Fibroblast of mammary gland (primary cell): ENCODE measurements around the gene GRPEL2.
A peak's percentile ranks its signal among the peaks of the same experiment; 100 is the strongest.

ENCODE experiments used
- DNase-seq: peaks from one replicate; pipeline ENCODE4 v3.0.0-alpha.2; 2010; ENCODE audit warnings: low read depth
- H3K4me3 ChIP-seq: 2 replicates; pipeline ENCODE4 v1.5.1; 2011; ENCODE audit warnings: low read depth, mild to moderate bottlenecking, low read length, moderate library complexity; ENCODE audit not compliant: control insufficient read depth
- CTCF ChIP-seq: conservative IDR thresholded peaks from 2 replicates; pipeline ENCODE4 v1.5.1; 2011; ENCODE audit warnings: low read depth, low read length, inconsistent platforms; ENCODE audit not compliant: control insufficient read depth, insufficient read depth

GRPEL2 gene

GRCh38 chr5:149345147-149345891 lies at the start of gene GRPEL2:
Gene GRPEL2, plus strand, starts transcription at chr5:149345499. Its CDS starts 41 bp downstream, at chr5:149345540.
- TF ChIP-seq CTCF, result no peak
- DNase-seq, result peak; percentile 96
- peak within 1 kb of the TSS; percentile 88 for H3K4me3 ChIP-seq

DNA sequence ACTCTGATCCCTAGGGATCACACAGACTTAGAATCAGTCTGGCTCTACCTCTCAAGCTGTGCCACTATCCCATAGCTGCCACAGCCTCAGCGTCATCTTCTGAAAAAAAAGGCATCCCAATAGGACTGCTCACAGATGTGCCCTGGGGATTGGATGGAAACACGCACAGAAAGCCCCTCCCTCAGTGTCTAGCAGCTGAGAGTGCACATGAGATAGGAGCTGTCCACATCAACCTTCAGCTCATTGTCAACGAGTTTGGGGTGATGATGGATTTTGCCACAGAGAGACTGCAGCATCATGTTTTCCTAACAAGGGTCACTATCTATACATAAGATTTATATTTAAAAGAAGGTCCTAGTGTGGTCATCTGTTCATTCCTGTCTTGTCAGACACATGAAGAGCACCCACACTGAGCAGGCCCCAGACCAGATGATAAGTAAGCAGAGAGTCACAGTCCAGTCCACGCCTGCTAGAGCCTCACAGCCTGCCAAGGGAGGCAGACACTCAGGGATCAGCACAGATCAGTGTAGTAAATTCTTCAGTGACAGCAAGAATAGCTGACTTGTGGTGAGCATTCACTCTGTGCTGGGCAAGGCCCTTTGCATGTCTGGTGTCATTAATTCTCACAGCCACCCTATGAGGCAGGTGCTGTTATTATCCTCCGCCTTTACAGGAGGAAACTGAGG lies 47.8 kb upstream of the GRPEL2 start:
- no peak for DNase-seq
- no peak for TF ChIP-seq CTCF
- no peak overlapping the region for H3K4me3 ChIP-seq

- no peak for DNase-seq
- no peak overlapping the region for H3K4me3 ChIP-seq
These were observed 47.1 kb upstream of the GRPEL2 start for GRCh38 chr5:149298163-149298562.

GRCh38 chr5:149298842-149299404 lies 46.4 kb upstream of the GRPEL2 start:
- H3K4me3 ChIP-seq, result no peak overlapping the region
- no peak for TF ChIP-seq CTCF
- no peak for DNase-seq

More at GRCh38 chr5:149298163-149298562, 47.1 kb upstream of the GRPEL2 start:
- TF ChIP-seq CTCF, result no peak

- H3K4me3 ChIP-seq, result no peak overlapping the region
- no peak for TF ChIP-seq CTCF
- no peak for DNase-seq
These were observed 45.7 kb upstream of the GRPEL2 start for GRCh38 chr5:149299451-149300054.

GRCh38 chr5:149300441-149300840 lies 44.9 kb upstream of the GRPEL2 start:
- no peak overlapping the region for H3K4me3 ChIP-seq
- TF ChIP-seq CTCF, result no peak
- no peak for DNase-seq
